Cerebellar cortex (tissue), 1 donor: Measurements from ENCODE around the gene IFI30.

Source experiments
- DNase-seq: peaks from one replicate; pipeline ENCODE4 v3.0.0-alpha.2; 2015; ENCODE audit warnings: low spot score

Gene IFI30

GRCh38 chr19:18225702-18226468 lies 52.3 kb downstream of the IFI30 start, which contains the start of gene PDE4C:
Gene PDE4C, minus strand, starts transcription at chr19:18226438. Its CDS starts 23 bp downstream, at chr19:18226415.
- peak; percentile 55 for DNase-seq

GRCh38 chr19:18226956-18227780 lies 53.6 kb downstream of the IFI30 start:
- no peak for DNase-seq
